ENCODE measurements around the gene FNDC3B.

The FNDC3B gene

DNA sequence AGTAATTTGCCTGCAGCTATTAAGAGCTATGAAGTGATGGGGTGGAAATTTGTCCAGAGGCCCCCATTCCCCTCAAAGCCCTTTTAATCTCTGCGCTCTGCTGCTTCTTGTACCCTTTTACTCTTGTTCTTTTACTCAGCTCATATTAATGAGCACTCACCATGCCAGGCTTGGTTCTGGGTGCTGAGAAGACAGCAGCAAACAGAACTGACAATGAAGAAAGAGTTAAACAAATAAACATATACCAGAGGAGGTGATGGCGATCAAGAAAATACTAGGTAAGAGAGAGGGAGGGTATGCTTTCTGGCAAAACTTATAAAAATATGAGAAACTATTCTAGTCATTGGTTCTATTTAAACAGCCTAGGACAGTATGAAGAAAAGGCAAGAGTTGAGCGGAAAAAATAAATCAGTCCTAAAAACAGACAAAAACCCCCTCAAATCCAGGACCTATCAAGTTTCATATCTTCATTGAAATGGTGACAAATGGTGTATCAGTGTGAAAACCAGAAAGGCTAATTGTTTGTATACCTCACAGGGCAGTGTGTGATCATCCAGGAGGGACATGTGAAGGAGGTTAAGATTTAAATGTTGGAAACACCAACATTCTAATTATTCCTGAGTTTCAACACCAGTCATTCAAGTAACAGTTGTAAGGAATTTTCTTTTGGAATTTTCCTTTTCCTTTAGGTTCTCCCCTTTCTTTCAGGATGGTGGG is 144.9 kb downstream of the FNDC3B start:
- no peak for DNase-seq (ENCODE audit: low read depth in 4 of 4, low spot score in 1 of 4)

DNA sequence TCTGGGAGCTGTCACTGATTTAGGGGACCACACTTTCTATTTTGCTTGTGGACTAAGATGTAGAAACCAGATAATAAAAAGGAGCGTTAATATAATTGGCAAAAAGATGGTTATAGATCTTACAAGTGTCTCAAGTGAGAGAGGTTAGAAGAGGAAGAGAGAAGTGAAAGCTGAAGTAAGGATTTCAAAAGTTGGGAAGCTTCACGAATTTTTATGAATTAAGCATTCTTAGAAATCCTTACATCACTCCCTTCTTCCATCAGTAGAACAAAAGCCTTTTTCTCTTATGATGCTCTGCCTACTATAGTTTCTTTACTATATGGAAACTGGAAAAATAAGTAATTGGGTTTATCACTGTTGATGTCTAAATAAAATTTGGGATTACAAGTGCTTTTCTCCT is 146.5 kb downstream of the FNDC3B start:
- no peak for DNase-seq (ENCODE audit: low read depth in 4 of 4, low spot score in 1 of 4)

DNA sequence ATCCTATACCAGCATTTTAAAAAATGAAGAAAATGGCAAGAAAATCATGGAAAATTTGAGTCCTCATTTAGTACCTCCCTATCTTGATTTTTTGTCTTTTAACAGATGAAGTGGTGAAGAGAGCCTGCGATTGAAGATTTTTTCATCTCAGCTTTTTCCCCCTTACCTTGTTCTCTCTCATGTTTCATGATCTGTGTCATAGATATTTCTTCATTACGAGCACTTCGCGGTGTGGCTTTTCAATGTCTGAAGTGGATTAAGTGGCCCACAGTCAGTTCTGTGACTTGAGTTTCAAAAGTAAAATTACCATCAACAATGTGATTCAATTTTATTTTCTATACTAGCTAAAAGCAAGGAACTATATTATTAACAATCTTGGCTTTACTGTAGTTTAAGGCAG is 147.2 kb downstream of the FNDC3B start:
- DNase-seq (ENCODE audit: low read depth in 4 of 4, low spot score in 1 of 4), result no peak

DNA sequence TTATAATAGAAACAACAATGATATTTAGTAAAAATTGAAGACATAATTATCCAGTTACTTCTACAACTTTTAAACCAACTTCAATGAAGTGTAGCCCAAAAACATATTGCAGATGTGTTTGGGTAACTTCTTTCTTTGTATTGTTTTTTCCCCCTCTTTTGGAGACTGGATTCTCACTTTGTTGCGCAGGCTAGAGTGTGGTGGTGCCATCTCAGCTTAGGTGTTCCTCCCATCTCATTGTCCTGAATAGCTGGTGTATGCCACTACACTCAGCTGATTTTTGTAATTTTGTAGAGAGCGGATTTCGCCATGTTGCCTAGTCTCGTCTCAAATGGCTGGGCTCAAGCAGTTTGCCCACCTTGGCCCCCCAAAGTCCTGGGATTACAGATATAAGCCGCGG is 148.1 kb downstream of the FNDC3B start:
- DNase-seq (ENCODE audit: low read depth in 4 of 4, low spot score in 1 of 4), result no peak

DNA sequence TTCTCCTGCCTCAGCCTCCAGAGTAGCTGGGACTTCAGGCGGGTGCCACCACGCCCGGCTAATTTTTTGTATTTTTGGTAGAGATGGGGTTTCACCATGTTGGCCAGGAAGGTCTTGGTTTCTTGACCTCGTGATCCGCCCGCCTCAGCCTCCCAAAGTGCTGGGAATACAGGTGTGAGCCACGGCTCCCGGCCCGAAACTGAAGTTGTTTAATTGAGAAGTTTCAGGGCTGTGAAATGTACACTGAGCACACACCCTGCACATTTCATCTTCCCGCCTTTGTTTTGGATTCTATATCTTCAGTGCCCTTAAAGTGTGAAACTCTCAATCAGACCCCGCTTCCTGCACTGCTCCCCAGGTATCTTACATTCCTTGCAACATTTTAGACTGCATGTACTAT is 149.1 kb downstream of the FNDC3B start:
- DNase-seq (ENCODE audit: low read depth in 4 of 4, low spot score in 1 of 4), result no peak

DNA sequence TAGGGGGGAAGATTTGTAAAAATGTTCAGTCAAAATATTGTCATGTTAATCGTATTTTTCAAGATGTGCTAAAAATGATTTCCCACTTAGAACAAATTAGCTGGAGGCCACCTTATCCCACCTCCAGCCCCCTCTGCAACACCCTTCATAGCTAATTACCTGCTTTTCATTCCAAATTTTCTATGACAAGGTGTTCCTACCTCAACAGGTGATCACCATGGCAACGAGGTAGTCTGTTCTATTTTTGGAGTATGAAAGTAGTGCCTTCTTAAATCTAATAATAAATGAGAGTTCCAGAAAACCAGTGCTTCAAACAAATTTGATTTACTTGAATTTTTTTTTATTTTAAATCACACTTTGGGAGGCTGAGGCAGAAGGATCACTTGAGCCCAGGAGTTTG is 149.8 kb downstream of the FNDC3B start:
- DNase-seq (ENCODE audit: low read depth in 4 of 4, low spot score in 1 of 4), result no peak

GRCh38 chr3:172189987-172190603 is 150.7 kb downstream of the FNDC3B start:
- no peak for DNase-seq (ENCODE audit: low read depth in 4 of 4, low spot score in 1 of 4)

DNA sequence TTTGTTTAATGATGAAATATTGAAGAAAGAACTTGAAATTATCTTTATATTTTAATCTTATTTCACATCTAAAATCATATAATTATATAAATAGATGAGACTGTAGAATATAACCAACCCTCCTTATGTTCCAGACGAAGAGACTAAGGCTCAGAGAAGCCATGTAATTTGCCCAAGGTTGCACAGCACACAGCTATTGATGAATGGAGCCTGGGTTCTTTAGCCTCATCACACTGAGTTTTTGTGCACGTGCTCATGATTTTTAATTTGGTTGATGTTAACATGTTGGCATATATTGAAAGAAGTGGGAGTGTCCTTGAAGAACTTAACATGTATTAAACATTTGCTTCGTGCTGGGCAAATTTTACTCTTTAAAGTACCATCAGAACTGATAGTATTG is 151.6 kb downstream of the FNDC3B start:
- no peak for DNase-seq (ENCODE audit: low read depth in 4 of 4, low spot score in 1 of 4)

DNA sequence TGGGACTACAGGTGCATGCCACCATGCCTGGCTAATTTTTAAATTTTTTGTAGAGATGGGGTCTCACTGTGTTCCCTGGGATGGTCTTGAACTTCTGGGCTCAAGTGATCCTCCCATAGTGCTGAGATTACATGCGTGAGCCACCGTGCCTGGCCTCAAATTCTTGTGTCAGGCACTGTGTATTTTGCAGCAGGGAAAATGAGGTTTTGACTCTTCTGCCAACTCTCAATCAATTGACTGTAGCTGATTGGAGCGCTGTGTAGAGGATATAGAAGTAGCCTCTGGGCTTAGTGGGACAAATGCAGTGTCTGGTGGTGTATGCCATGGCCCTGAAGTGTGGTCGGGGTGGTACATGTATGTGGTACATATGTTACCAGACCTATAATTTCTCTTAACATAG is 152.3 kb downstream of the FNDC3B start:
- DNase-seq (ENCODE audit: low read depth in 4 of 4, low spot score in 1 of 4), result no peak

- no peak for DNase-seq (ENCODE audit: low read depth in 4 of 4, low spot score in 1 of 4)
Measured at GRCh38 chr3:172192830-172193415, 153.5 kb downstream of the FNDC3B start.

GRCh38 chr3:172193436-172193835 is 154.1 kb downstream of the FNDC3B start:
- no peak for DNase-seq (ENCODE audit: low read depth in 4 of 4, low spot score in 1 of 4)

- DNase-seq (ENCODE audit: low read depth in 4 of 4, low spot score in 1 of 4), result no peak
Measured at GRCh38 chr3:172194702-172195406, 155.5 kb downstream of the FNDC3B start.

DNA sequence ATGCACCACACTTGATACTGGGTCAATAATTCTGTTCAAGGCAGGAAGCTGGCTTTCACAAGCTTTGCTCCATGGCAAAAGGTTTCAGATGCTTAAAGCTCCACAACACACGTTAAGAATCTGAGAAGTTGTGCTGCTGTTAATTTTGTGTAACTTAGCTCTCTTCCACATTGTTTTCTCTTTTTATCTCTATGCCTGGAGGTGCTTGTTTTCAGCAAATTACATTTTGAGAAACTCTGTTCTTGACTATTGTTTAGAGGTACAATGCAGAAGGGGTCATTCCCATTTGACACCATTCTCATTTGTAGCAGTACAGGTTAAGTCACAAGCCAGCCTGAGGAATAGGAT is 156.0 kb downstream of the FNDC3B start:
- DNase-seq (ENCODE audit: low read depth in 4 of 4, low spot score in 1 of 4), result no peak

DNA sequence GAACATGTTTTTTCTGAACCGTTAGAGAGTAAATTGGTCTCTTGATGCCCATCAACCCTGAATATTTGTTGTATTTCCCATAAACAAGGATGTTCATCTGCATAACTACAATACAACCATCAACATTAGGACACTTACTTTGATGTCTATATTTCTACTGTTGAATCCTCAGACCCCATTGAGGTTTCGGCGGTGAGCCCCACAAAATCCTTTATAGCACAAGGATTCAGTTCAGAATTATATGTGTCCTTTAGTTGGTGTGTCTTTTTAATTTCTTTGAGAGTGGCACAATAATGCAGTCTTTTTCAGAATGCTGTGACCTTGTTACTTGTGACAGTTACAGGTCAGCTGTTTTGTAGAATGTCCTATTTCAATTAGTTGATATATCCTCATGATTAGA is 158.0 kb downstream of the FNDC3B start:
- no peak for DNase-seq (ENCODE audit: low read depth in 4 of 4, low spot score in 1 of 4)

- DNase-seq (ENCODE audit: low read depth in 4 of 4, low spot score in 1 of 4), result no peak
Measured at GRCh38 chr3:172198428-172198827, 159.1 kb downstream of the FNDC3B start.

- no peak for DNase-seq (ENCODE audit: low read depth in 4 of 4, low spot score in 1 of 4)
Measured at GRCh38 chr3:172199850-172200369, 160.5 kb downstream of the FNDC3B start.

- no peak for DNase-seq (ENCODE audit: low read depth in 4 of 4, low spot score in 1 of 4)
Measured at GRCh38 chr3:172201136-172201869, 161.9 kb downstream of the FNDC3B start.

- no peak for DNase-seq (ENCODE audit: low read depth in 4 of 4, low spot score in 1 of 4)
Measured at GRCh38 chr3:172201870-172202236, 162.5 kb downstream of the FNDC3B start.

- DNase-seq (ENCODE audit: low read depth in 4 of 4, low spot score in 1 of 4), result no peak
Measured at GRCh38 chr3:172202797-172203196, 163.4 kb downstream of the FNDC3B start.

DNA sequence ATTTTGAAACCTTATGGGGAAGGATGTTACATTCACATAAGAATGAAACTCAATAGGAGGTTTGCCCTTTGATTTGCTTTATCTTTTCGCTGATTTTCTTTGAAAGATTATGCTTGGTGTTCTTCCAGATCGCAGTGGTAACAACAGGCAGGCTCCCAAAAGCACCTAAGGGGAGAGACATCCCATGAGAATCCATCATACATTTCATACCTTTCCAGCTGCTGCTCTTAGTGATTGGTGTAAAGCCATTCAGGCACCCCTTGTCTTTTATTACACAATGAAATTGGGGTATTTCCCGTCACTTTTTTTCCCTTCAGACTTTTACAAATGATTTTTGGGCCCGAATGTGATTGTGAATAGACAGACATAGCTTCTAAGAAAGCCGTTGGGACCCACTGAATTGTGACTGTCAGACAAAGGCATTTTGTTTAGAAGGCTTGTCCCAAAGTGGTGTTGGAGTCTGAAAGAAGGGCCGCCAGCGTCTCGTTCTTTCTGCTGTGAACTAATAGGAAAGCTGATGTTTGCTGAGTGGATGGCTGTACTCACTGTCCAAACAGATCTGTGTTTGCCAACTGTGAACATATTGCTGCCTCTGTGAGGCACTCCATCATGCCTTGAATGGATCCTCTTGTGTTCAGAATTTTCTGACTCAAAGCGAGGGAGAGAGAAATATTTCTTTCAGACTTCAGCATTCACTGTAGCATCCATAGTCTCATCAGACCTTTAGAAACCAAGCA is 164.3 kb downstream of the FNDC3B start:
- DNase-seq (ENCODE audit: low read depth in 4 of 4, low spot score in 1 of 4), result no peak

DNA sequence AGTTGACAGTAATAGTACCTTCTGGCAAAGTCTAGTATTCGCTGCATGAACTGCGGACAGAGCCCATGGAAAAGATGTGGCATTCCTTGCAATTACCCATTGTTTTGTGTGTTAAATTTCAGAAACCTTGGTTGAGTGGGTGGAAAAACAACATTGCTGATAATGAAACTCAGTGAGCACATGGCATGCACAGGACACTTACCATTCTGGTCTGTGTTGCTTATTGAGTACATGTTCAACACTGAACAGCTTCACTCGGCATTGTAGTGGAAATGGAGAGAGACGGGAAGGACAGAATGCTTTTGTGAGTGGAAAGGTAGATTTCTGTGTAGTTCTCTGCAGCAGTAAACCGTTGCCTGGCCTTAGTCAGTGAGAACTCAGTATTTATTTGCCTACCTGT is 165.3 kb downstream of the FNDC3B start:
- DNase-seq (ENCODE audit: low read depth in 4 of 4, low spot score in 1 of 4), result no peak
